Duodenal mucosa (tissue), 2 donors: ENCODE measurements around the gene SLC26A9.

Experiments
- H3K27ac ChIP-seq: one replicate; pipeline ENCODE4 v1.7.0; 2013; ENCODE audit warnings: low read depth, low read length
- H3K27me3 ChIP-seq, 2 donors: one replicate each; pipeline ENCODE4 v1.7.0; 2013; ENCODE audit warnings: low read length in 2 of 2, control low read depth in 1 of 2; ENCODE audit not compliant: insufficient read depth in 2 of 2, control insufficient read depth in 1 of 2
- H3K36me3 ChIP-seq, 2 donors: one replicate each; pipeline ENCODE4 v1.7.0; 2013; ENCODE audit warnings: low read length in 2 of 2, control low read depth in 1 of 2; ENCODE audit not compliant: insufficient read depth in 2 of 2, control insufficient read depth in 1 of 2
- H3K4me1 ChIP-seq, 2 donors: one replicate each; pipeline ENCODE4 v1.7.0; 2013; ENCODE audit warnings: low read length in 2 of 2, control low read depth in 1 of 2; ENCODE audit not compliant: insufficient read depth in 2 of 2, control insufficient read depth in 1 of 2
- H3K4me3 ChIP-seq, 2 donors: one replicate each; pipeline ENCODE4 v1.7.0; 2013; ENCODE audit warnings: low read length in 2 of 2, low read depth in 1 of 2
- H3K9ac ChIP-seq, 2 donors: one replicate each; pipeline ENCODE4 v1.7.0; 2013; ENCODE audit warnings: low read length in 2 of 2, low read depth in 1 of 2
- H3K9me3 ChIP-seq, 2 donors: one replicate each; pipeline ENCODE4 v1.7.0; 2013; ENCODE audit warnings: low read length in 2 of 2, control low read depth in 1 of 2; ENCODE audit not compliant: control insufficient read depth in 1 of 2

The SLC26A9 gene

GRCh38 chr1:205927247-205927646 lies 16.0 kb downstream of the SLC26A9 start:
- Histone ChIP-seq H3K27ac (no peak overlapping the region), H3K9me3 (no peaks in the 10 kb centered on the region), H3K9ac (no peak overlapping the region), H3K27me3 (peaks cover 0 to 2% of the 10 kb centered on the region in 2 donors), H3K4me3 (no peak overlapping the region), H3K36me3 (no peaks in the 10 kb centered on the region), H3K4me1 (no peaks in the 10 kb centered on the region)

GRCh38 chr1:205926636-205927035 lies 16.6 kb downstream of the SLC26A9 start:
- Histone ChIP-seq H3K9me3 (no peaks in the 10 kb centered on the region), H3K36me3 (no peaks in the 10 kb centered on the region), H3K4me3 (no peak overlapping the region), H3K27ac (no peak overlapping the region), H3K4me1 (no peaks in the 10 kb centered on the region), H3K9ac (no peak overlapping the region), H3K27me3 (peaks cover 0 to 2% of the 10 kb centered on the region in 2 donors)

GRCh38 chr1:205926213-205926612 lies 17.0 kb downstream of the SLC26A9 start:
- Histone ChIP-seq H3K27me3 (peaks cover 0 to 2% of the 10 kb centered on the region in 2 donors), H3K36me3 (no peaks in the 10 kb centered on the region), H3K4me3 (no peak overlapping the region), H3K27ac (no peak overlapping the region), H3K9me3 (no peaks in the 10 kb centered on the region), H3K4me1 (no peaks in the 10 kb centered on the region), H3K9ac (no peak overlapping the region)

GRCh38 chr1:205925736-205926135 lies 17.5 kb downstream of the SLC26A9 start:
- Histone ChIP-seq H3K36me3 (no peaks in the 10 kb centered on the region), H3K4me1 (no peaks in the 10 kb centered on the region), H3K9me3 (no peaks in the 10 kb centered on the region), H3K27me3 (peaks cover 0 to 2% of the 10 kb centered on the region in 2 donors), H3K9ac (no peak overlapping the region), H3K4me3 (no peak overlapping the region), H3K27ac (no peak overlapping the region)

- Histone ChIP-seq H3K9me3 (no peaks in the 10 kb centered on the region), H3K4me1 (no peaks in the 10 kb centered on the region), H3K36me3 (no peaks in the 10 kb centered on the region), H3K4me3 (no peak overlapping the region), H3K27ac (no peak overlapping the region), H3K27me3 (no peaks in the 10 kb centered on the region), H3K9ac (no peak overlapping the region)
Measured at GRCh38 chr1:205924460-205924790, 18.8 kb downstream of the SLC26A9 start.

- Histone ChIP-seq H3K27me3 (no peaks in the 10 kb centered on the region), H3K27ac (no peak overlapping the region), H3K9ac (no peak overlapping the region), H3K4me1 (no peaks in the 10 kb centered on the region), H3K4me3 (no peak overlapping the region), H3K9me3 (no peaks in the 10 kb centered on the region), H3K36me3 (no peaks in the 10 kb centered on the region)
Measured at GRCh38 chr1:205923651-205924459, 19.4 kb downstream of the SLC26A9 start.

GRCh38 chr1:205922806-205923205 lies 20.4 kb downstream of the SLC26A9 start:
- H3K36me3 ChIP-seq, result no peaks in the 10 kb centered on the region
- H3K9me3 ChIP-seq, result no peaks in the 10 kb centered on the region

GRCh38 chr1:205922314-205922713 lies 20.9 kb downstream of the SLC26A9 start:
- Histone ChIP-seq H3K9ac (no peak overlapping the region), H3K27me3 (no peaks in the 10 kb centered on the region), H3K4me1 (no peaks in the 10 kb centered on the region), H3K4me3 (no peak overlapping the region), H3K27ac (no peak overlapping the region), H3K9me3 (no peaks in the 10 kb centered on the region), H3K36me3 (no peaks in the 10 kb centered on the region)

More at GRCh38 chr1:205922806-205923205, 20.4 kb downstream of the SLC26A9 start:
- H3K4me3 ChIP-seq, result no peak overlapping the region
- H3K4me1 ChIP-seq, result no peaks in the 10 kb centered on the region
- no peak overlapping the region for H3K9ac ChIP-seq
- no peaks in the 10 kb centered on the region for H3K27me3 ChIP-seq
- no peak overlapping the region for H3K27ac ChIP-seq

GRCh38 chr1:205921570-205921909 lies 21.7 kb downstream of the SLC26A9 start:
- Histone ChIP-seq H3K36me3 (no peaks in the 10 kb centered on the region), H3K4me3 (no peak overlapping the region), H3K9me3 (no peaks in the 10 kb centered on the region), H3K9ac (no peak overlapping the region), H3K27ac (no peak overlapping the region), H3K27me3 (no peaks in the 10 kb centered on the region), H3K4me1 (no peaks in the 10 kb centered on the region)

- no peaks in the 10 kb centered on the region for H3K36me3 ChIP-seq
- no peak overlapping the region for H3K4me3 ChIP-seq
- no peaks in the 10 kb centered on the region for H3K4me1 ChIP-seq
- H3K27me3 ChIP-seq, result no peaks in the 10 kb centered on the region
- no peak overlapping the region for H3K9ac ChIP-seq
- no peak overlapping the region for H3K27ac ChIP-seq
- no peaks in the 10 kb centered on the region for H3K9me3 ChIP-seq
Measured at GRCh38 chr1:205920861-205921569, 22.2 kb downstream of the SLC26A9 start.
